Fibroblast of skin of right quadriceps (primary cell): ENCODE data around the gene HOXD10.

ENCODE experiments used
- DNase-seq: peaks from one replicate; pipeline ENCODE4 v3.0.0-alpha.2; 2013

The HOXD10 gene

GRCh38 chr2:176152350-176153181 lies 36.0 kb downstream of the HOXD10 start:
- DNase-seq: no peak

GRCh38 chr2:176154576-176155252 lies 38.1 kb downstream of the HOXD10 start:
- DNase-seq: no peak

- no peak for DNase-seq
Observed at GRCh38 chr2:176155356-176156044, 38.9 kb downstream of the HOXD10 start.

- no peak for DNase-seq
Observed at GRCh38 chr2:176156301-176156806, 39.8 kb downstream of the HOXD10 start.

GRCh38 chr2:176156807-176157498 lies 40.4 kb downstream of the HOXD10 start, which contains the start of gene HOXD3:
HOXD3 (plus strand) TSS chr2:176157307; CDS start chr2:176169115, 11,808 bp downstream.
- peak; percentile 51 for DNase-seq

GRCh38 chr2:176157499-176158185 lies 41.1 kb downstream of the HOXD10 start:
- DNase-seq: peak; percentile 50

GRCh38 chr2:176158186-176158591 lies 41.6 kb downstream of the HOXD10 start:
- peak; percentile 58 for DNase-seq

GRCh38 chr2:176158855-176159662 lies 42.5 kb downstream of the HOXD10 start:
- peak; percentile 84 for DNase-seq

- no peak for DNase-seq
Observed at GRCh38 chr2:176159663-176160250, 43.2 kb downstream of the HOXD10 start.

GRCh38 chr2:176160251-176160985 lies 43.8 kb downstream of the HOXD10 start:
- peak; percentile 37 for DNase-seq

- peak; percentile 7 for DNase-seq
Observed at GRCh38 chr2:176160986-176161824, 44.6 kb downstream of the HOXD10 start.

GRCh38 chr2:176161825-176162626 lies 45.4 kb downstream of the HOXD10 start:
- peak; percentile 86 for DNase-seq

GRCh38 chr2:176162911-176163671 lies 46.5 kb downstream of the HOXD10 start:
- no peak for DNase-seq

- DNase-seq: no peak
Observed at GRCh38 chr2:176163672-176164056, 47.1 kb downstream of the HOXD10 start.

- no peak for DNase-seq
Observed at GRCh38 chr2:176164201-176164600, 47.6 kb downstream of the HOXD10 start.

GRCh38 chr2:176164611-176165369 lies 48.2 kb downstream of the HOXD10 start:
- DNase-seq: no peak
